ENCODE results near the gene B4GALT3. TPM values are rescaled to one million over a fixed set of nuclear protein-coding genes. Genes with fewer than 3 reads are reported as not detected.

Gene B4GALT3
- total RNA-seq, 1 experiment from 2014 or later: 31.8 TPM

- DNase-seq (ENCODE audit: low read depth): no peak
Observed at GRCh38 chr1:161206411-161207140, 29.3 kb upstream of the B4GALT3 start.

DNA sequence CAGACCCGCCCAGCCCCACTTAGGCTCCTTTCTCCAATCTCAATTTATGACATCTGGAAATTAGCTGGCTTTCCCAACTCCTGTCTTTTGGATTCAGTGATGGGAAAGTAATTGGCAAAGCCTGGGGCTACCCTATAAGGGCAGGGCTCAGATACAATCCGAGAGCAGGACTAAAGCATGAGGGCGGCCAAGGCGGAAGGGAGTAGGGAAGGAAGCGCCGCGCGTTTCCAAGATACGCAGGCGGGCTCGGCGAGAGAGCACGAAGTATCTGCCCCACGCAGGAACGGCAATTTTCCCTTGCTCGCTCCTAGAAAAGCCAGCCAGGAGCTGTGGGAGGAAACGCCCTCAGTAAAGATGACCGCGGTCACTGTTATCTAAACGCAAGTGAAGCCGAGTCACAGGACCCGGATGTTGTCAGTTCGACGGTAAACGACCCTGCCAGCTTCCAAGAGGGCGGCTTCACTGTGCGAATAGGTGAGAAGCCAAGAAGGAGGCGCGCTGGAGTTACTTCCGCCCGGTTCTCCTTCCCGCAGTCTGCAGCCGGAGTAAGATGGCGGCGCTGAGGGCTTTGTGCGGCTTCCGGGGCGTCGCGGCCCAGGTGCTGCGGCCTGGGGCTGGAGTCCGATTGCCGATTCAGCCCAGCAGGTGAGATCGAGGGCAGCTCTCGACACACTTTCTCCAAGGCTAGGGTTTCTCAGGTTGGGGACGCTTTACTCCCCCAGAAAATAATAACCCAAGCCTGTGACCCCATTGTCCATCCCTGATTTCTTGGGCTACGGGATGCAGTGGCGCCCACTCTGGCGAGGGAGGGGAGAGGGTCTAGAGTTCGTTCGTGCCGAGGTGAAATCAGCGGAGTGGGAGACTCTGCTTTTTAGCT is 24.8 kb upstream of the B4GALT3 start, which contains the start of gene NDUFS2:
NDUFS2 (plus strand) TSS at position 532 of the 877 bp plus-strand sequence; CDS start at position 551, 19 bp downstream.
- peak; percentile 99 for DNase-seq (ENCODE audit: low read depth)

GRCh38 chr1:161200992-161201835 is 23.9 kb upstream of the B4GALT3 start:
- DNase-seq (ENCODE audit: low read depth): peak; percentile 81

DNA sequence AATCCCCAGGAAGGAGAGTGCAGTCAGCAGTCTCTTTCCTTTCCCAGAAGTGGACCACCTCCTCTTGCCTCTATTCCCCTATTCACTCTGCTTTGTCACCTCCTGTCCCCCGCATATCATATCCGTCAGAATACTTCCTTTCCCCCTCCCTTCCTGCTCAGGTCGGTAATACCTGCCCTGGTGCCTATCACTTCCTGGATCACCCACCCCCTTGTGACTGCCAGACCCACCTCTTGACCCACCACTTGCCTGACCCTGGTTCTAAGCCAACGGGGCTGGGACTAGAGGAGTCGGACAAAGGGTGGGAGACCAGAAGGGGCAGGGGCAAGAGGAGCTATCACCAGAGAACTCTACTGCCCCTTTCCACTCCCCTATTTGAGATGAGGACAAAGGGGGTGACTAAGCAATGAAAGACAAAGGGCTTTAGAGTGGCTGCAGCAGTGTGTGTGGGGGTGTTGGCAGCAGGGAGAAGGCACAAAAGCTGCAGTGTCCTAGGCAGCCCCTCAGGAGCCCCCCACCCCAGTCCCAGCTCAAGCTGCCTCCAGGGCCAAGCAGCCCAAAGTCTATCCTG is 23.2 kb upstream of the B4GALT3 start:
- no peak for DNase-seq (ENCODE audit: low read depth)

DNA sequence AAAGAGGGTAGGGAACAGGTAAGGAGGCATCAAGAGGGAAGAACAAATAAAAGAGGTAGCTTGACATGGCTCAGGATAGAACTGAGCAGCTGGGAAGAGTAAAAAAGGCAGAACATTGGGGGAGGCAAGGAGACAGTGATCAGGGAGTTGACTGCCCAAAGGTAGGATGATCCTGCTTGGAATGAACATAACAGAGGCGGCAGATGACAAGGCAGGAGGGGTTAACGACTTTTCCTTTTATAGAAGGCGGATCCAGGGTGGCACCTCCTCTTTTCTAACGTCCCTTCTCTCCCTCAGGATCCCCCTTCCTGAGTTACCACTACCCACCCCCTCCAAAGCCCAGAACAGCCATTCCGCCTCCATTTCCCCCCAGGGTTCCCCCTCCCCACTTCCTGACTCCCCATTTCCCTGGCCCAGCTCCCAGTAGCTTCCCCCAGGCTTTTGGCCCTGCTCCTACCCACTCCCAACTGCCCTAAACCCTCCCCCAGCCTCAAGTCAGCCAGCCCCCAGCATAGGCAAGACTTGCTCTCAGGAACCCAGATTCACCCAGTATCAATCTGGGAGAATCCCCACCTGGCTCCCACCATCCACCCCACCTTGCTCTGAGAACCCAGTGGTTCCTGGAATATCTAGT is 22.3 kb upstream of the B4GALT3 start:
- no peak for DNase-seq (ENCODE audit: low read depth)

- peak; percentile 74 for DNase-seq (ENCODE audit: low read depth)
Observed at GRCh38 chr1:161198897-161199431, 21.7 kb upstream of the B4GALT3 start, which contains the start of gene ADAMTS4. Gene ADAMTS4, minus strand, starts transcription at chr1:161199054. Its CDS starts 427 bp downstream, at chr1:161198627.

GRCh38 chr1:161198194-161198896 is 21.0 kb upstream of the B4GALT3 start:
- DNase-seq (ENCODE audit: low read depth): peak; percentile 51

- no peak for DNase-seq (ENCODE audit: low read depth)
Observed at GRCh38 chr1:161197560-161198193, 20.4 kb upstream of the B4GALT3 start.

- DNase-seq (ENCODE audit: low read depth): no peak
Observed at GRCh38 chr1:161196521-161197451, 19.5 kb upstream of the B4GALT3 start.

GRCh38 chr1:161196111-161196510 is 18.8 kb upstream of the B4GALT3 start:
- DNase-seq (ENCODE audit: low read depth): no peak

DNA sequence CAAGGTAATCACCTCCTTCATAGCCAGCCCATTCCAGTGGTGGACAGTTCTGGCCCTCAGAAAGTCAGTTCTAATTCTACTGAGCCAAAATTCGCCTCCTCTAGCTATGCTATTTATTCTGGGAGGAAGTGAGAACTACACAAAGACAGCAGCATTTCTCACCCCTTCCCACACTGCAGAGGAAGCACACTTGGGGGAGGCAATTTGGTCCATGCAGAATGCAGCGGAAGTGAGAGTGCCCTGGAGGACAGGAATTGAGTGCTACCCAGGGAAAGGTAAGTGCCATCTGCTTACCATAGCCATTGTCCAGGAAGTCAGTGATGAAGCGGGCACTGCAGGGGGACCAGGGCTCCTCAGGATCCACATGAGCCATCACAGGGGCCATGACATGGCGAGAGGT is 17.9 kb upstream of the B4GALT3 start:
- no peak for DNase-seq (ENCODE audit: low read depth)

GRCh38 chr1:161193561-161194235 is 16.4 kb upstream of the B4GALT3 start:
- DNase-seq (ENCODE audit: low read depth): no peak

GRCh38 chr1:161192476-161193465 is 15.5 kb upstream of the B4GALT3 start:
- DNase-seq (ENCODE audit: low read depth): peak; percentile 71

- DNase-seq (ENCODE audit: low read depth): no peak
Observed at GRCh38 chr1:161191971-161192370, 14.7 kb upstream of the B4GALT3 start.

DNA sequence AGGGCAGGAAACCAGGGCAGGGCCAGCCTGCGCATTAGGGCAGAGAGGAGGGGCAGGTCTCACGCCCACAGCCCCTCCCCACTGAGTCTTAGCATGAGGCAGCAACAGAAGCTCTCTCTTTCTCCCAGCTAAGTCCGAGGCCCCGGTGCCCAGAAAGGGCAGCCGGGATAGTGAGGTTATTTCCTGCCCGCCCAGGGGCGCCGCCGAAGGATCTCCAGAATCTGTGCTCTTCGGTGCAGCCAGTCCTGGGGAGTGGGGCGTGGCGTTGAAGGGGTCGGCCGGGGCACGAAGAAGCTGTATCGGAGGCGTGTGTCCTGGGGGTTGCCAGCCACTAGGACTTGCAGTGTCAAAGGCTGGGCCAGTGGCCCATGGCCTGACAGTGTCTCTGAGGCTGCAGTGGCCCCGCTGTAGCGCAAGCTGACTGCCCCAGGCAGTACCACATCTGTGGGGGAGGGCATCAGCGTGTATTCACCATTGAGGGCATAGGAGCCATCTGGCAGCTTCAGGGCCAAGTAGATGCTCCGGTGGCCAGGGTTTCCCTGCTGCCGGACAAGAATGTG is 13.7 kb upstream of the B4GALT3 start:
- no peak for DNase-seq (ENCODE audit: low read depth)

DNA sequence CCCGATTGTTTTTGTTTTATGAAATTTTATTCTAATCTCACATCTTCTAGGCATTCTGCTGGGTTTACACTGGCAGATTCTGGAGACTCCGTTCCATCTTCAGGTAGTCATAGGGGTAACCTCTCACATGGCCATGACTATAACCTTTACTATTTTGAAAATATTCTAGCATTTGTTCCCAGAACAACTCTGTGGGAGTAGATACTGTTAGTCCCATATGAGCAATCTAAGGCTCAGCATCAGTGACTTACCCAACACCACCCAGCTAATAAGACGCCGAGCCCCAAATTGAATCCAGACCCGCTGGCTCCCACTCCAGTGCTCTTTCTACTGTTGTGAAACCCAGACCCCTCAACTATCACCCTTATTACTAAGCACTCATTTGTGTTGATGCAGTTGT is 11.7 kb upstream of the B4GALT3 start:
- DNase-seq (ENCODE audit: low read depth): no peak
